NCI-H1930 (cell line): ENCODE results near the gene CSNK2A1.

Source experiments
- DNase-seq, 2 experiments: peaks; one replicate each; lab custom pipeline; 2025; lab: John Stamatoyannopoulos, UW

CSNK2A1 gene

GRCh38 chr20:564192-564591 lies 20.6 kb upstream of the CSNK2A1 start:
- DNase-seq = no peak

GRCh38 chr20:563187-563586 lies 19.6 kb upstream of the CSNK2A1 start:
- DNase-seq = no peak

DNA sequence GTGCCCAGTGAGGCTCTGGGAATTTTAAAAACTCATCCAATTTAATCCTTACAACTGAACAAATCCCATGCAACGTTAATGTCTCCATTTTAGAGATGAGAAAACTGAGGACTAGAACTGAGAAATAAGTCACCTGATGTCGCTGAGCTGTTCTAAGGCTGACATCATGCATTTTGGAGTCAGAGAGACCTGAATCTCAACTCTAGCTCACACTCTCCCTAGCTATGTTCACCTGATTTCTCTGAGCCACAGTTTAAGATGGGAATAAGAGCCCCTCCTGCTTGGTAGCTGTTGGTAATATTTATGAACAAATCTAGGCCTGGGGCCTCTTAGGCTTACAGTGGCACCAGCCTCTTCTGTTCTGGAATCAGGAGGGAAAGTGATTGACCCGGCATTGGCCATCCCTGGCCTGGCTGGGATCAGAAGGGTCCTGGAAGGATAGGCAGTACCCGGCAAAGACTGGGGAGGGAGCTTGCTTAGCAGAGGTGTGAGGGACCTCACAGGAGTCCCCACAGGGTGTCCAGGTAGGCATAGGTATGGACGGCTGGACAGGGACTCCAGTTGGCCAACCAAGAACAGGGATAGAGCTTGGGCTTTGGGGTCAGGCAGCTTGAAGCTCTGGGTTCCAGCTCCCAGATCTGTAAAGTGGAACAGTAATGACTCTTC lies 18.8 kb upstream of the CSNK2A1 start:
- no peak for DNase-seq

- peak; percentile 40 to 63 for DNase-seq
Observed at GRCh38 chr20:561437-562231, 18.0 kb upstream of the CSNK2A1 start.

- DNase-seq = no peak
Observed at GRCh38 chr20:560680-561079, 17.1 kb upstream of the CSNK2A1 start.

- no peak for DNase-seq
Observed at GRCh38 chr20:558117-558516, 14.5 kb upstream of the CSNK2A1 start.

- DNase-seq = no peak
Observed at GRCh38 chr20:556984-557383, 13.4 kb upstream of the CSNK2A1 start.

DNA sequence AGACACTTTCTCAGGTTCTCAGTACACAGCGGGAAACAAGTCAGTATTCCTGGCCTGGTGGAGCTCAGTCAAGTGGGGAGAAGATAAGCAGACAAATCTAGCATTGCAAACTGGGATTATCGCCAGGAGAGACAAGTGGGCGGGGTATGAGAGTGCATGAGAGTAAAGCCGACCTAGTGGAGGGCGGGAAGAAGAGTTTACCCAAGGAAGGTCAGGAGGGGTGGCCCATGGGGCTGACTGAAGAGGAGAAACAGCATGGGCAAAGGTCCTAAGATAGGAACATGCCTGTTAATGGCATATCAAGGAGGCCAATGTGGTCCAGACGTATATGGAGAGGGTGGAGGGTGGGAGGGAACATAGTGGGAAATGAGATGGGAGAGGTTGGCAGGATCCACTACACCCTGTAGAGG lies 12.4 kb upstream of the CSNK2A1 start:
- DNase-seq = no peak

GRCh38 chr20:550611-551010 lies 7.0 kb upstream of the CSNK2A1 start:
- DNase-seq = no peak

DNA sequence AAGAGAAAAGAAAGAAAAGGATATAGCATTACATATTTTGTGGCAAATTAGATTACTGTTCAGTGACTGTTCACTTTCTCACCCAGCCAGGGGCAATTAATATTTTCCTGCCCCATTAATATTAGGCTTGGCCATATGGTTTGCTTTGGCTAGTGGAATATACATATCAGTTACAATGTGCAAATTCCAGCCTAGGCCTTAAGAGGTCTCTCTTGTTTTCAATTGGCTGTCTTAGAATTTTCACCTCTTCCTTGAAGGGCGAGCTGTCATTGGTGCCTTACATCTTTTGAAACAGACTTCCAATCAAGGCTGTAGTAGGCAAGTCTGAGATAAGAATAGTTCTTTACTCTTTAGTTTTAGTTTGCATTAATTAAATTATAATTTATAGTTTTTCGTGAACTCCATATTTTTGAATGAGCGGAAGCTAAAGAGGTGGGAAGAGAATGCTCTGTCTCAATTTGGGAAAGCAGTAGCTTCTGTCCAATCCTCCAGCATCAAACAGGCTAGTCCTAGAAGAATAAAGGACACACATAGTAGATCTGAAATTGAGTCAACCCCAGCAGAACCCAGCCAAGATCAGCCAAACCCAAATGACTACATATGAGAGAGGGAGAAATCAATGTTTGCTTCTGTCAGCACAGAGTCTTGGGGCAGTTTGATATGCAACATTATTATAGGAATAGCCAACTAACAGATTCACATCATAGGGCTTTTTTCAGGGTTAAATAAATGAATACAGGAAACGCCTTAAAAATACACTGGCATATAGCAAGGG lies 6.3 kb upstream of the CSNK2A1 start:
- DNase-seq = no peak

DNA sequence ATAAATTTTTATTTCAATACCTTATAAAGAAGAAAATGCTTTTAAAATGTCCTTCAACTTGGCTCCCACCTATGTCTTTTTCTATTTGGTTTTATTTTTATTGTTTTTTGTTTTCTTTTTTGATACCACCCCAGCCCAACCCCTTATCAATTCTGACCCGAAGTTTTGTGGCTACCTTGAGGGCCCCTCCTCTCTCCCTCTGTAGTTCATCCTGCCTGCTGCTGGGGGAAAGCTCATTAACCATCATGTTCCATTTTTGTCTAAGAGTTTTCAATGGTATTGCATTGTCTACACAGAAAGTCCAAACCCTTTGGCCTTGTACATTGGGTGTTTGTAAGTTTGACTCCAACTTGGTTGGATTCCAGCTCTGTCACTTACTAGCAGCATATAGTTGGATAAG lies 5.3 kb upstream of the CSNK2A1 start:
- DNase-seq = no peak

- DNase-seq = no peak
Observed at GRCh38 chr20:547394-547793, 3.8 kb upstream of the CSNK2A1 start.

DNA sequence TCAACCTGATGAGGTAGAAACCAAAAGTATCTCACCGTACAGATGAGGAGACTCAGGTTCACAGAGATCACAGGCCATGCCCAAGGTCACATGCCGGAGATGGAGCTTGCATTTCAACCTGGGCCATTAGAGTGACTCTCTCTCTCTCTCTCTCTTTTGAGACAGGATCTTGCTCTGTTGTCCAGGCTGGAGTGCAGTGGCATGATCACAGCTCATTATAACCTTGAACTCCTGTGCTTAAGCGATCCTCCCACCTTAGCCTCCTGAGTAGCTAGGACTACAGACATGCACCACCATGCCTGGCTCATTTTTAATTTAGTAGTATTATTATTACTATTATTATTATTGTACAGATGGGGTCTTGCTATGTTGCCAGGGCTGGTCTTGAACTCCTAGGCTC lies 2.8 kb upstream of the CSNK2A1 start:
- no peak for DNase-seq

GRCh38 chr20:544153-544725 lies 649 bp upstream of the CSNK2A1 start:
- no peak for DNase-seq

GRCh38 chr20:542777-543368 lies 717 bp downstream of the CSNK2A1 start:
- no peak for DNase-seq

- no peak for DNase-seq
Observed at GRCh38 chr20:540391-541201, 3.0 kb downstream of the CSNK2A1 start.

GRCh38 chr20:539848-540247 lies 3.7 kb downstream of the CSNK2A1 start:
- no peak for DNase-seq

- DNase-seq = no peak
Observed at GRCh38 chr20:539191-539590, 4.4 kb downstream of the CSNK2A1 start.

DNA sequence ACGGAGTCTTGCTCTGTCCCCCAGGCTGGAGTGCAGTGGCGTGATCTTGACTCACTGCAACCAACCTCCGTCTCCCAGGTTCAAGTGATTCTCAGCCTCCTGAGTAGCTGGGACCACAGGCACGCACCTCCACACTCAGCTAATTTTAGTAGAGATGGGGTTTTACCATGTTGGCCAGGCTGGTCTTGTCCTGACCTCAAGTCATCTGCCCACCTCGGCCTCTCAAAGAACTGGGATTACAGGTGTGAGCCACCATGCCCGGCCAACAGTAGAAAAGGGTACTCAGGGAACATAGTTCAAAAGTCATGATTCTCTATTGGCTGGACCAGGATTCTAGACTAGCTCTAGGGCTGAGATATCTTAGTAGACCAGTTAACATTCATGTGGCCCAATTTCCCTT lies 5.6 kb downstream of the CSNK2A1 start:
- DNase-seq = no peak

DNA sequence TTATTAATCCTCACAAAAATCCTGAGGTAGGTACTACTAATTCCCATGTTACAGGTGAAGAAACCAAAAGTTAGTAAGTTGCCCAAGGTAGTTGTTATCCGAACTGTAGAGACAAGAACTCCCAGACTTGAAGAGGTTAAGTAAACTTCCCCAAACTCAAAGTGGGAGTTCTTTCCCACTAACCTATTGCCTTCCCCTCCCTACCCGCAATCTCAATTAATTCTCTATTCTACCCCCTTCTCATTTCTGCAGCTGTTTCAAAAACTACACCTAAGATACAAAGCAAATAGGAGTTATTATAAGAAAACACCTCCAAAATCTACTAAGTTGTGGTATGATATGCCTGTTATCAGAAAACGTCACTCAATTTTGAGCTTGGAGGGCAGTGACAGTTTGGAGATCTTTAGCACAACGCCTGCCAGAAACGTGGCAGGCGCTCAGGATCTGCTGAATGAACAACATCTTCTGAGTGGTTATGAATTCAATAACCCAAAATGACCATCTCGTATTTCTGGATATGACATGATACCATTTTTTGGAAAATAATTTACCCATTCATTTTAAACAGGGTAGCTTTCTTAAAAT lies 7.1 kb downstream of the CSNK2A1 start:
- DNase-seq = no peak

DNA sequence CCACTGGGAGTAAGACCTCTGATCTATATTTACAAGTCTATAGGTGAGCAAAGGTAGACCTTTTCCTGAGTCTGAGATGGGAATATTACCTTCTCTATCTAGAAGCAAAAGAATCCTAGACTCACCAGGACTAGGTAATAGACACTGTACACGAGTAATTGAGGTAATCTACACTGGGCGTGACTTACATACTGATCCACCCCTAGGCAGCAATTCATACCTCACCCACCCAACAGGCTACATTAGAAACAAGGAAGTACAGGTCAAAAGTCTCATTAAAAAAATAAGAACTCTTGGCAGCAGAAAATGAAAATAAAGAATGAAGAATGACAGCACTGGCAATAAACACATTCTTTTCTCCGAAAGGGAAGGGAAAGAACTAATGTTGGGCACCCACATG lies 7.6 kb downstream of the CSNK2A1 start:
- DNase-seq = no peak
